H1 (cell line): ENCODE data around the gene PIGH. TPM values are rescaled to one million over a fixed set of nuclear protein-coding genes. Genes with fewer than 3 reads are reported as not detected.

Experiments used
- CTCF ChIA-PET: fragments of 300-600 bp; sonication (Branson Sonifier 250); formaldehyde crosslinking; loops from one replicate; lab custom pipeline; 2021; ENCODE audit not compliant: partially characterized antibody; lab: Charles Lee
- POLR2A ChIA-PET: fragments of 300-600 bp; sonication (Branson Sonifier 250); formaldehyde crosslinking; loops from one replicate; lab custom pipeline; 2021; ENCODE audit warnings: inconsistent platforms; ENCODE audit not compliant: partially characterized antibody; lab: Charles Lee
- DNase-seq, 2 experiments: peaks; one replicate each; pipeline versions ENCODE4 v3.0.0 to v3.0.0-alpha.2; 2010 to 2022; ENCODE audit warnings: low spot score in 2 of 2, low read depth in 1 of 2, mixed read lengths in 1 of 2
- FAIRE-seq: peaks from 2 replicates; lab custom pipeline; 2011; peaks lifted over from hg19 to GRCh38; lab: Jason Lieb, UNC
- H2AFZ ChIP-seq: 2 replicates; pipeline ENCODE4 v1.8.1; 2012; ENCODE audit warnings: low read length, inconsistent platforms
- H2AK5ac ChIP-seq: 2 replicates; pipeline ENCODE4 v1.6.1; 2013; ENCODE audit warnings: low read depth, low read length
- H2BK120ac ChIP-seq: replicated peaks from 2 replicates; pipeline ENCODE3; 2013; ENCODE audit warnings: low read depth, low read length, inconsistent platforms
- H2BK12ac ChIP-seq: 2 replicates; pipeline ENCODE4 v1.6.1; 2013; ENCODE audit warnings: low read depth, low read length
- H2BK15ac ChIP-seq: 2 replicates; pipeline ENCODE4 v1.6.1; 2013; ENCODE audit warnings: low read length
- H2BK20ac ChIP-seq: 2 replicates; pipeline ENCODE4 v1.6.1; 2013; ENCODE audit warnings: low read length
- H2BK5ac ChIP-seq: 2 replicates; pipeline ENCODE4 v1.6.1; 2013; ENCODE audit warnings: low read depth, low read length
- H3K14ac ChIP-seq: 2 replicates; pipeline ENCODE4 v1.6.1; 2013; ENCODE audit warnings: inconsistent platforms; ENCODE audit not compliant: insufficient read length
- H3K18ac ChIP-seq: 2 replicates; pipeline ENCODE4 v1.6.1; 2013; ENCODE audit warnings: low read length; ENCODE audit errors: extremely low read depth
- H3K23ac ChIP-seq: 2 replicates; pipeline ENCODE4 v1.6.1; 2013; ENCODE audit warnings: inconsistent platforms; ENCODE audit not compliant: insufficient read length
- H3K23me2 ChIP-seq: 2 replicates; pipeline ENCODE4 v1.6.1; 2013; ENCODE audit warnings: low read depth, low read length
- H3K27ac ChIP-seq: 2 replicates; pipeline ENCODE4 v1.6.1; 2011; ENCODE audit warnings: low read depth, low read length, inconsistent platforms
- H3K27me3 ChIP-seq, 4 experiments: replicated peaks in 1 of 4; 1 replicate in 1 of 4; 2 replicates in 3 of 4; pipeline versions ENCODE4 v1.6.1 to v1.8.1; 2011 to 2013; ENCODE audit warnings: low read length in 3 of 4, mild to moderate bottlenecking in 3 of 4, inconsistent platforms in 2 of 4, mixed read lengths in 2 of 4, moderate library complexity in 1 of 4; ENCODE audit not compliant: control insufficient read depth in 3 of 4, insufficient read depth in 3 of 4; ENCODE audit errors: extremely low read depth in 1 of 4
- H3K36me3 ChIP-seq, 4 experiments: 2 replicates each; pipeline versions ENCODE4 v1.6.1 to v1.8.1; 2011 to 2013; ENCODE audit warnings: mild to moderate bottlenecking in 4 of 4, low read length in 3 of 4, moderate library complexity in 2 of 4, control low read depth in 1 of 4, inconsistent platforms in 1 of 4; ENCODE audit not compliant: insufficient read depth in 4 of 4, control insufficient read depth in 2 of 4
- H3K4ac ChIP-seq: replicated peaks from 2 replicates; pipeline ENCODE3; 2013; ENCODE audit warnings: low read length, low read depth, mixed read lengths, inconsistent platforms; ENCODE audit not compliant: insufficient read length
- H3K4me1 ChIP-seq, 4 experiments: replicated peaks in 1 of 4; 1 replicate in 1 of 4; 2 replicates in 3 of 4; pipeline versions ENCODE4 v1.6.1 to v1.8.1; 2011 to 2013; ENCODE audit warnings: low read length in 3 of 4, inconsistent platforms in 2 of 4, mixed read lengths in 1 of 4; ENCODE audit not compliant: insufficient read depth in 4 of 4, control insufficient read depth in 3 of 4
- H3K4me2 ChIP-seq, 2 experiments: 2 replicates each; pipeline versions ENCODE4 v1.6.1 to v1.8.1; 2011 to 2013; ENCODE audit warnings: low read depth in 2 of 2, low read length in 2 of 2, control low read depth in 1 of 2, inconsistent platforms in 1 of 2, mild to moderate bottlenecking in 1 of 2; ENCODE audit not compliant: insufficient read depth in 1 of 2
- H3K4me3 ChIP-seq, 4 experiments: fragments of 200-600, 300-600 bp in 1 of 4; sonication (generic), shearing (Covaris generic), sonication (Bioruptor Twin) in 1 of 4; 2 replicates each; pipeline versions ENCODE4 v1.5.1 to v1.8.1; 2011 to 2016; ENCODE audit warnings: low read length in 4 of 4, low read depth in 3 of 4, control low read depth in 2 of 4, inconsistent platforms in 2 of 4, mild to moderate bottlenecking in 2 of 4, mixed read lengths in 1 of 4, moderate library complexity in 1 of 4; ENCODE audit not compliant: insufficient read depth in 2 of 4; ENCODE audit errors: extremely low read depth in 1 of 4
- H3K56ac ChIP-seq: replicated peaks from 2 replicates; pipeline ENCODE3; 2013; ENCODE audit warnings: low read depth, mild to moderate bottlenecking, mixed read lengths, low read length, inconsistent platforms; ENCODE audit not compliant: insufficient read length
- H3K79me1 ChIP-seq: 2 replicates; pipeline ENCODE4 v1.6.1; 2013; ENCODE audit warnings: low read depth, low read length, control low read depth
- H3K79me2 ChIP-seq, 2 experiments: 2 replicates each; pipeline versions ENCODE4 v1.6.1 to v1.8.1; 2012 to 2013; ENCODE audit warnings: low read length in 2 of 2, mild to moderate bottlenecking in 2 of 2, inconsistent platforms in 1 of 2; ENCODE audit not compliant: insufficient read depth in 2 of 2, control insufficient read depth in 1 of 2
- H3K9ac ChIP-seq, 4 experiments: replicated peaks in 1 of 4; 1 replicate in 1 of 4; 2 replicates in 3 of 4; pipeline versions ENCODE4 v1.6.1 to v1.8.1; 2011 to 2013; ENCODE audit warnings: low read depth in 3 of 4, low read length in 3 of 4, control low read depth in 2 of 4, mild to moderate bottlenecking in 2 of 4, moderate library complexity in 2 of 4, inconsistent platforms in 1 of 4; ENCODE audit errors: extremely low read depth in 1 of 4
- H3K9me3 ChIP-seq, 2 experiments: 2 replicates each; pipeline versions ENCODE4 v1.6.1 to v1.8.1; 2012 to 2013; ENCODE audit warnings: mild to moderate bottlenecking in 2 of 2, moderate library complexity in 2 of 2, control low read depth in 1 of 2, inconsistent platforms in 1 of 2, low read depth in 1 of 2, low read length in 1 of 2, mixed read lengths in 1 of 2; ENCODE audit not compliant: insufficient read depth in 2 of 2
- H4K20me1 ChIP-seq, 2 experiments: replicated peaks in 1 of 2; 2 replicates each; pipeline versions ENCODE3 to v1.8.1; 2011 to 2013; ENCODE audit warnings: inconsistent platforms in 2 of 2, low read length in 2 of 2, mild to moderate bottlenecking in 1 of 2; ENCODE audit not compliant: insufficient read depth in 2 of 2, control insufficient read depth in 1 of 2
- H4K5ac ChIP-seq: 2 replicates; pipeline ENCODE4 v1.6.1; 2013; ENCODE audit warnings: low read length, low read depth, mixed read lengths, inconsistent platforms; ENCODE audit not compliant: insufficient read length
- H4K8ac ChIP-seq: 2 replicates; pipeline ENCODE4 v1.8.0; 2013; ENCODE audit warnings: mild to moderate bottlenecking, moderate library complexity, low read length, inconsistent platforms; ENCODE audit not compliant: insufficient read depth; ENCODE audit errors: extremely low read depth
- H4K91ac ChIP-seq: replicated peaks from 2 replicates; pipeline ENCODE3; 2013; ENCODE audit warnings: low read length, mixed read lengths, inconsistent platforms; ENCODE audit not compliant: insufficient read length
- CHD1 ChIP-seq: IDR thresholded peaks from 2 replicates; pipeline ENCODE4 v1.6.1; 2012; ENCODE audit warnings: low read depth, low read length, improper control_type of control experiment
- EP300 ChIP-seq, 2 experiments: IDR thresholded peaks; 1 replicate in 1 of 2; 2 replicates in 1 of 2; pipeline ENCODE4 v1.6.1; 2011 to 2012; ENCODE audit warnings: low read depth in 2 of 2, low read length in 2 of 2, mild to moderate bottlenecking in 2 of 2, borderline replicate concordance in 1 of 2, inconsistent platforms in 1 of 2, moderate library complexity in 1 of 2
- FOSL1 ChIP-seq: IDR thresholded peaks from 2 replicates; pipeline ENCODE4 v1.6.1; 2011; ENCODE audit warnings: mild to moderate bottlenecking, low read depth, low read length, moderate library complexity; ENCODE audit not compliant: insufficient read depth
- GABPA ChIP-seq: IDR thresholded peaks from 2 replicates; pipeline ENCODE4 v1.6.1; 2011; ENCODE audit warnings: mild to moderate bottlenecking, low read length, moderate library complexity, borderline replicate concordance; ENCODE audit not compliant: insufficient read depth
- HDAC2 ChIP-seq, 2 experiments: fragments of 300-600 bp in 1 of 2; sonication (generic) in 1 of 2; IDR thresholded peaks; 2 replicates each; pipeline ENCODE4 v1.6.1; 2011 to 2012; ENCODE audit warnings: low read depth in 2 of 2, low read length in 2 of 2, mild to moderate bottlenecking in 2 of 2, moderate library complexity in 2 of 2, borderline replicate concordance in 1 of 2, inconsistent platforms in 1 of 2
- HDAC6 ChIP-seq: IDR thresholded peaks from one replicate; pipeline ENCODE4 v1.7.1; 2012; ENCODE audit warnings: low read depth, mild to moderate bottlenecking, inconsistent platforms, low read length, moderate library complexity
- KDM1A ChIP-seq: fragments of 200-600, 300-600 bp; sonication (generic); IDR thresholded peaks from 2 replicates; pipeline ENCODE4 v1.7.1; 2016; ENCODE audit warnings: mild to moderate bottlenecking, low read length, borderline replicate concordance
- MAX ChIP-seq: IDR thresholded peaks from 2 replicates; pipeline ENCODE4 v1.6.1; 2012; ENCODE audit warnings: inconsistent platforms
- POLR2A ChIP-seq, 2 experiments: IDR thresholded peaks; 1 replicate in 1 of 2; 2 replicates in 1 of 2; pipeline ENCODE4 v1.6.1; 2011; ENCODE audit warnings: low read depth in 2 of 2, low read length in 2 of 2, mild to moderate bottlenecking in 2 of 2; ENCODE audit errors: control extremely low read depth in 1 of 2
- POU5F1 ChIP-seq: IDR thresholded peaks from 2 replicates; pipeline ENCODE4 v1.6.1; 2011; ENCODE audit warnings: low read depth, mild to moderate bottlenecking, low read length, moderate library complexity
- RFX5 ChIP-seq: IDR thresholded peaks from 2 replicates; pipeline ENCODE4 v1.6.1; 2011; ENCODE audit warnings: low read depth, low read length, improper control_type of control experiment, borderline replicate concordance
- RXRA ChIP-seq: IDR thresholded peaks from 2 replicates; pipeline ENCODE4 v1.6.1; 2011; ENCODE audit warnings: low read depth, mild to moderate bottlenecking, low read length, moderate library complexity; ENCODE audit not compliant: insufficient read depth
- TBP ChIP-seq: IDR thresholded peaks from 2 replicates; pipeline ENCODE4 v1.6.1; 2011; ENCODE audit warnings: low read depth, low read length, improper control_type of control experiment
- TEAD4 ChIP-seq: IDR thresholded peaks from 2 replicates; pipeline ENCODE4 v1.6.1; 2012; ENCODE audit warnings: low read depth, low read length, inconsistent platforms, mixed read lengths
- WGBS, 2 experiments: shearing (Covaris generic) in 1 of 2; methylation state at CpG; one replicate each; pipeline versions ENCODE4 v1.1.6 to v1.1.7; 2013 to 2015; ENCODE audit warnings: low lambda C conversion rate in 2 of 2, mixed read lengths in 2 of 2, inconsistent platforms in 1 of 2, low coverage in 1 of 2, missing lambda C conversion rate in 1 of 2; ENCODE audit not compliant: insufficient replicate concordance in 2 of 2, insufficient coverage in 1 of 2, insufficient read length in 1 of 2; ENCODE audit errors: extremely low coverage in 1 of 2, missing lambda C conversion rate in 1 of 2; 5-methylcytosine and 5-hydroxymethylcytosine counted together
- polyA plus RNA-seq, 7 experiments: library from polyadenylated mRNA; depleted of rRNA in 3 of 7; stranded (reverse) in 5 of 7; unstranded in 2 of 7; fragments of >200 nt in 5 of 7; fragments of 200-250 nt in 2 of 7; gene quantifications; 1 replicate in 5 of 7; 2 replicates in 1 of 7; 4 replicates in 1 of 7; pipeline versions ENCODE4 v1.2.1 to v1.2.3, GENCODE V29; 2011 to 2013; ENCODE audit warnings: missing spikeins in 2 of 7, mixed read lengths in 2 of 7
- total RNA-seq: library from RNA; stranded (reverse); fragmentation: NEBNext Ultra II Directional; extraction: Animal tissue kit (Norgen Biotek cat#: 25700); gene quantifications from 2 replicates; pipeline ENCODE4 v1.2.1, GENCODE V29; 2021

Gene PIGH
- total and polyA plus RNA-seq, 2 of the 8 experiments (the other 6 are each of a cell fraction or from before 2014, with no cell fraction given): 7.2 to 8.6 TPM

GRCh38 chr14:67567654-67568053 lies 32.4 kb downstream of the PIGH start:
- Histone ChIP-seq H4K8ac (no peak overlapping the region), H2BK20ac (no peak overlapping the region), H3K14ac (no peak overlapping the region), H2AFZ (no peak overlapping the region), H4K91ac (no peak overlapping the region), H4K5ac (no peak overlapping the region), H2BK12ac (no peak overlapping the region), H3K4me3 (no peak overlapping the region), H3K27me3 (peaks cover 0 to 2% (median 0%) of the 10 kb centered on the region in 4 experiments; a peak in 1 of 7 replicates), H3K56ac (no peak overlapping the region), H2BK5ac (no peak overlapping the region), H3K23ac (no peak overlapping the region), H2BK15ac (no peak overlapping the region), H3K18ac (no peak overlapping the region), H3K79me2 (no peaks in the 10 kb centered on the region), H3K79me1 (no peaks in the 10 kb centered on the region), H4K20me1 (peaks cover 1 to 3% of the 10 kb centered on the region in 2 experiments), H3K9ac (no peak overlapping the region), H2BK120ac (no peak overlapping the region), H3K4me2 (no peak overlapping the region), H2AK5ac (no peak overlapping the region), H3K27ac (no peak overlapping the region), H3K4ac (no peak overlapping the region), H3K36me3 (no peaks in the 10 kb centered on the region), H3K4me1 (no peaks in the 10 kb centered on the region), H3K9me3 (no peaks in the 10 kb centered on the region), H3K23me2 (no peaks in the 10 kb centered on the region)
- 86% methylated on average over 3 of the region's 3 CpGs; no CpG with 5 or more reads in 1 of the 2 experiments for WGBS, 2 experiments
- FAIRE-seq: no peak
- CTCF ChIA-PET: interaction anchor here (1.0 to 28.8 kb wide), 5 partner anchors 13 to 144 kb away, joined by 3 to 924 read pairs (median 187); partner anchors contain the start of genes PIGH and PLEKHH1
- DNase-seq: no peak
- POLR2A ChIA-PET: interaction anchor here (2.1 kb wide), 1 partner anchor 10 kb away, joined by 6 read pairs; no protein-coding TSS in a partner anchor
- TF ChIP-seq MAX: no peak
- TF ChIP-seq CHD1: no peak
- no peak for TF ChIP-seq TBP
- no peak for TF ChIP-seq HDAC6
- no peak for TF ChIP-seq HDAC2 (IDR thresholded peaks at IDR 0.05; ENCODE audit: borderline replicate concordance in 1 of 2, low read depth in 2 of 2, low read length in 2 of 2)
- no peak for TF ChIP-seq POLR2A (IDR thresholded peaks at IDR 0.05; ENCODE audit: control extremely low read depth in 1 of 2, low read depth in 2 of 2, low read length in 2 of 2)
- no peak for TF ChIP-seq KDM1A
- no peak for TF ChIP-seq FOSL1
- no peak for TF ChIP-seq POU5F1
- TF ChIP-seq EP300 (IDR thresholded peaks at IDR 0.05; ENCODE audit: borderline replicate concordance in 1 of 2, low read depth in 2 of 2, low read length in 2 of 2): no peak
- TF ChIP-seq GABPA: no peak
- TF ChIP-seq RFX5: no peak
- TF ChIP-seq TEAD4: no peak
- TF ChIP-seq RXRA: no peak
